ENCODE results near the gene RSPO3.

GRCh38 chr6:127115084-127115655 lies 3.3 kb upstream of the RSPO3 start:
- TF ChIP-seq ZNF639 (tag by site-specific recombination; IDR thresholded peaks at IDR 0.05) = no peak
- TF ChIP-seq REST (tag by site-specific recombination; IDR thresholded peaks at IDR 0.05) = no peak
- TF ChIP-seq CTCF (tag by site-specific recombination; IDR thresholded peaks at IDR 0.05) = no peak
- TF ChIP-seq ZNF23 (tag by site-specific recombination; IDR thresholded peaks at IDR 0.05; ENCODE audit: borderline replicate concordance) = no peak
- no peak for TF ChIP-seq ZNF121 (tag by site-specific recombination; IDR thresholded peaks at IDR 0.05)
- no peak for TF ChIP-seq ZNF266 (tag by site-specific recombination; IDR thresholded peaks at IDR 0.05; ENCODE audit: low read depth)
- TF ChIP-seq ZNF677 (tag by site-specific recombination; IDR thresholded peaks at IDR 0.05) = no peak
- no peak for TF ChIP-seq ATF2 (tag by site-specific recombination; IDR thresholded peaks at IDR 0.05; ENCODE audit: low read depth)
- no peak for TF ChIP-seq SALL2 (tag by site-specific recombination; IDR thresholded peaks at IDR 0.05; ENCODE audit: borderline replicate concordance)
- no peak for TF ChIP-seq ZBTB7A (tag by site-specific recombination; IDR thresholded peaks at IDR 0.05; ENCODE audit: low read depth)
- TF ChIP-seq ZSCAN30 (tag by site-specific recombination; IDR thresholded peaks at IDR 0.05) = no peak

Measured in HEK293 (cell line).